ENCODE data around the gene ITGB4.
A peak's percentile ranks its signal among the peaks of the same experiment; 100 is the strongest.

ITGB4 gene

DNA sequence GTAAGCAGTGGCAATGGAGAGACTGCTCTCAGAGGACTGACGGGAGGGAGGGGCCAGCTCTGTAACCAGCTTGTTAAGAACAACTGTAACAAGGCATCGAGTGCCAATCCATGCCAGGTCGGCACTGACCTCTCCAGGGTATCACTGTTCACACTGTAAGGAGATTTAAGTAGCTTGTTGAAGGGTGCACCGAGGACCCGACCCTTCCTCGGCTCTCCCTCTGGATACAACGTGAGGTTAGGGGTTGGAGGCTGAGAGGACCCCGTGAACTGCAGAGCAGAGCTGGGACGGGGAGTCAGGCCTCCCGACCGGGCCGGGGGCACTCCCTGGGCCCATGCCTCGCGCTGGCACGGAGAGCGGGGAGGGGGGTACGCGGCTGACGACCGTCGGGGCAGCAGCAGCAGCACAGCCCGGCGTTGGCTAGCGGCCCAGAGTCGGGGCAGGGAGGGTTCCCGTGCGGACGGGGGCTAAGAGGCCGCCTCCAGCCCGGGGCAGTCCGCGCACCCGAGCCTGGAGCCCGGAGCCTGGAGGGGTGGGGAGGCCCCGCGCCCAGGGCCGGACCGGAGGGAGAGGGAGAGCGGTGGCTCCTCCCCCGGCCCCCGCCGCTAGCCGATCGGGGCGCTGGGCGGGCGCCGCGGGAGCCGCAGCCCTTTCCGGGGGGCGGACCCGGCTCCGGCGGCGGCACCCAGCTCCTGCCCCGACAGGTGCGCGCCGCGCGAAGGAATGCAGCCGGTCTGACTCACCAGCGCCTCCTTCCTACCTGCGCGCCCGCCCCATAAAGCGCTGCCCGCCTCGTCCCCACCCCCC is at the start of gene ITGB4:
Gene ITGB4, plus strand, starts transcription at position 804 of the 807 bp plus-strand sequence. CDS start 3,245 bp downstream, outside the sequence.
- peak; percentile 86 for DNase-seq

DNA sequence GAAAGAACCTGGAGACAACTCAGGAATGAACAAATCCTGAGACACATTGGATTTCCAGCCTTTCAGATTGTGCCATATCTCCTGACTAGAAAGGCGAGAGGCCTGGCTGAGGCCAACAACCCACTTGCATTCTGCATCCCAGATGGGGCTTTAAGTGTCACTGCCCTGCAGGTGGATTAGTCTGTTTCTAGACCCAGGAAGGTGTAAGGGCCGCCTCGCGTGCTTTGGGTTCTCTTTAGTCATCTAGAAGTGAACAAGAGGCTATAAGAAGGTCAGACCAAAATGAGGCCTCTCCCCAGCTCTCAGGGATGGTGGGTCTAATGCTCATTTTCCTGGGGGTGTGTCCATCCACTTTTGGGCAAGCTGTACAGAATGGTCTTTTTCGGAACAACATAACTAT is 49.2 kb upstream of the ITGB4 start:
- no peak for DNase-seq

DNA sequence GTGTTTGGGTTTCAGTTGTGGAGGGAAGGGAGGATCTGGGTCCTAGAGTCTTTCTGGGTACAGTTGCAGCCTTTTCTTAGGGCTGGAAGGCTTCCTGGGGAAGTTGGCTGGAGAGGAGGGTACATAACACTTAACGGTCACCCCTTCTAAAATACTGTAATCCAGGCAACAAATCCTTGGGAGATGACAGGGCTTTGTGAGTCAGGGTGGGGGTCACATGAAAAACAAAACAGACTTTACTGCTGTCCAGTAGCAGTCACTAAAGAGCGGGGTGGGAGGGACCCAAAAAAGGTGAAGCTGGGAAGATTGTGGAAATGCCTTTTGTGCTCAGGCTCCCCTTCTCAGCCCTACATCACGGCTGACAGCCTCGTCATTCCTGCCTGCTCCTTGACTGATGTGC is 47.8 kb upstream of the ITGB4 start:
- no peak for DNase-seq

DNA sequence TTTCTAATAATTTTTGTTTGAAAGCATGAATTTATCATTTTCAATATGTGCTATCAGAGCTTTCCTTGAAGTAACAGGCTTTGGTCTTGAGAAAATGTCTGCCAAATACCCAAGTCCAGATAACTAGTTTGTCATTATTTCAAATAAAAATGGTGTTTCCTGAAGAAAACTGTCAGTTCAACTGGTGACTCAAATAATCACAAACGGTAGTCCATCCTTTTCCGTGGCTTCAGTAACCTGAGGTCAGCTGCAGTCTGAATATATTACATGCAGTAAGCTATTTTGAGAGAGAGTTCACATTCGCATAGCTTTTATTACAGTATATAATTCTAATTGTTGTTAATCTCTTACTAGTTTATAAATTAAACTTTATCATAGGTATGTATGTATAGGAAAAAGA is 44.8 kb upstream of the ITGB4 start:
- DNase-seq, result no peak

DNA sequence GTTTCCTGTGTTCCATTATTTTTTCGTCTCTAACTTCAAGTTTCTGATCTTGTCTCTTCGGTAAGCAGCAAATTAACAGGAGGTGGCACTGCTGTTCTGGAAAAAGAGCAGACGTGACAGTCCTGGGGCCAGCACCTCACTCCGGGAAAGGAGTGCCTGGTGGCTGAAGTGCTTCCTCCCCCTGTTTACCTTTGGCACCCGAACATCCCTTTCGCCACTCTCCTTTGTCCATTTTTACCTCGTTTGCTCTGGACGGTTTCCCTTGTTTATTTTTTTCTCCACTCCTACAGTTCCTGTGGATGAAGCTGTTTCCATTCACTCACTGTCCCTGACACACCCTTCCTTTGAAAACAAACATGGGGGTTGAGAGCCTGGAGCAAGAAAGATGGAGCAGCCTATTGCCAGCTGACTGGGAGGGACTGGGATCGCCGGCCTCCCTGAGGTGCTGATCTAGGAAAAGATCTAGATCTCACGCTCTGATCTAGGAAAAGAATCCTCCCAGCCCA is 41.5 kb upstream of the ITGB4 start:
- no peak for DNase-seq

DNA sequence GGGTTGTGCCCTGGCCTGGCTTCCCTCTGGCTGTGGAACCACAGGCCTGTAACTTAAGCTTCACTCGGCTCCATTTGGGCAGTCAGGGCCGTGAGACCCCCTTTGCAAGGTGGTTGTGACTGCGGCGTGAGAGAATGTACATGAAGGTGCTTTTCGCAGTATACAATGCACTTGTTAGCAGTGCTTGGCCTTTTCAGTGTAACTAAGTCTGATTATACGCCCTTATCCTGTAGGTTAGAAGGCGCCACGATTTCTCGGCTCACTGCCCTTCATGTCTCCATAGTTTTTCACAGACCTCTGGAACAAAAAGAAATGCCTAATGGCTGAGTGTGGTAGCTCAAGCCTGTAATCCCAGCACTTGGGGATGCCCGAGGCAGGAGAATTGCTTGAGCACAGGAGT is 40.8 kb upstream of the ITGB4 start:
- DNase-seq, result no peak

DNA sequence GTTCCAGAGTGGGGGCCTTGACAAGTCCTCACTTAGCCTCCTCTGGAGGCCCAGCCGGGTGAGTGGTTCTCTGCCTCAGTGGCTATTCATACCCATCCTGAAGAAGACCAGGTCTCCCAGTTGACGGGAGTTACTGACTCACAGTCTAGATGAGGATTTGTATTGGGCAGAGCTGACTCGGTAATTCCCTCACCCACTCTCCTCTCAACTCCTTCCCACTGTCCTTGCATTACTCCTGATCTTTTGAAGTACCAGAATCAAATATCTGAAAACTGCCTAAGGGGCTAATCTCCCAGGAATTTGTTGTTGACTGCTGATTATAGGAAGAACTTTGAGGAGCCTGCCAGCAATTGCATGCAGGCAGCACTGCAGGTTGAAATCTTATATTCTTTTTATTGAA is 40.0 kb upstream of the ITGB4 start:
- no peak for DNase-seq

DNA sequence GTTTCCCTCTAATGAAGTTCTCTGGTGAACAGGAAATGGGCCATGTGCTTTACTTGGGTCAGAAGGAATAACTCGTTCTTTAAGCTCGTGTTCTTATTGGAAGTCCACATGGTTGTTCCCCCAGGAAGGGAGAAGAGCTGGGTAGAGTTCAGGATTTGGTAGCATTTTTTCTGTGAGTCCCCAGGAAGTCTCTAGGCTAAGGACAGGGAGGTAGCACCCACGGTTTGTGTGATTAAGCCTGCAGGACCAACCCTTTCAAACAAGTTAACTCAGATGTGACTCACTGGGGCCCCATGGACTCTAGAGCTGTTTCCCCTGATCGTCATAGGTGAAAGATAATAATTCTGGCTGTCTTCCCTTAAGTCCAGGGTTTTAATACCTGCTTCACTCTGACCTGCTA is 37.7 kb upstream of the ITGB4 start:
- DNase-seq, result no peak

DNA sequence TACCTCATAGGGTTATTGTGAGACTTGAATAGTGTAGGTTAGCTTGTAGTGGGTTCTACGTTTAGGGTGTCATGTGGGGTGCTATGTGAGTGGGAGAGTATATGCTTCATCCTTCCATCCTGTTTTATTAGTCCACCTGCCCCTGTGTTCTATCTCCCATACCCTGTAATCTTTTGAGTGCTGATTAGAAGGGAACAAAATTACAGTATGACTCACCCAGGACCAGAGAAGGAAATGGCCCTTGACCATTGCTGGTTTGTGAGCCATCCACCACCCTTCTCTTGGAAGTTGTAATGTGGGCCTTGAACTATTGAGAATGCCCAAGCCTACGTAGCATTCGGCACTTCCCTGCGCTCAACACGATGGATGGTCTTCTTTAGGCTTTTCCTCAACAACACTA is 37.0 kb upstream of the ITGB4 start:
- DNase-seq, result no peak

DNA sequence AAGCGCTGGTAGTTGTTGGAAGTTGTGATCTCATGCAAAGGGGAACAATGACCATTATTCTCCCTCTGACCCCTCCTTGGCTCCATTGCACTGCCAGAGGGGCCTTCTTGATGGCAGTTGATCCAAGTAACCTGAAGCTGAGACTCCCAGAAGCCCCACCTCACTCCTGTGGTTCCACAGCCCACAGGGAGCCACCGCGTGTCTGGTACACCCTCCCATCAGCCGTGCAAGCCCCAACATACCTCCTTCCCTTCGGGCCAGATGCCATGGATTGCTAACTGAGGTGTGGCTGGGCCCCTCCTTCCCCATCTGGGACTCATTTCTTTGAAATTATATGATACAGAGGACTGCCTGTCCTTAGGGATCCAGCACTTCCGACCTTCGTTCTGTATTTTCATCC is 36.3 kb upstream of the ITGB4 start:
- no peak for DNase-seq

DNA sequence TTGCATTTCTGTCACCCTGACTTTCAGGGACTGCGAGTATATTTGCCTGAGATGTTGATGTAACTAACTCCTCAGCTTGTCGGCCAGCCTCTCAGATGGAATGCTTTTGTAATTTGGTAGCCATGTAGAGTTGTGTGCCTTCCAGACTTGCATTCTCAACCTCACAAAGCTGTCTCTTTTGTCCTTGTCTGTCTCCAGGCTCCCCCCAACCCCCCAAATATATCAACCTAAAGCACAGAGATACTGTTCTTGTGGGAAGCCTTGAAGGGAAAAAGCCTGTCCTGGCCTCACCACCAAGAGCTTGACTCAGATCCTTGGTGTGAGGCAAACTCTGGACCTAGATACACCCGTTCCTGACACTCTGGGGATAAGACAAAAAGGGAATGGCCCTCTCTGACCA is 35.8 kb upstream of the ITGB4 start:
- no peak for DNase-seq

DNA sequence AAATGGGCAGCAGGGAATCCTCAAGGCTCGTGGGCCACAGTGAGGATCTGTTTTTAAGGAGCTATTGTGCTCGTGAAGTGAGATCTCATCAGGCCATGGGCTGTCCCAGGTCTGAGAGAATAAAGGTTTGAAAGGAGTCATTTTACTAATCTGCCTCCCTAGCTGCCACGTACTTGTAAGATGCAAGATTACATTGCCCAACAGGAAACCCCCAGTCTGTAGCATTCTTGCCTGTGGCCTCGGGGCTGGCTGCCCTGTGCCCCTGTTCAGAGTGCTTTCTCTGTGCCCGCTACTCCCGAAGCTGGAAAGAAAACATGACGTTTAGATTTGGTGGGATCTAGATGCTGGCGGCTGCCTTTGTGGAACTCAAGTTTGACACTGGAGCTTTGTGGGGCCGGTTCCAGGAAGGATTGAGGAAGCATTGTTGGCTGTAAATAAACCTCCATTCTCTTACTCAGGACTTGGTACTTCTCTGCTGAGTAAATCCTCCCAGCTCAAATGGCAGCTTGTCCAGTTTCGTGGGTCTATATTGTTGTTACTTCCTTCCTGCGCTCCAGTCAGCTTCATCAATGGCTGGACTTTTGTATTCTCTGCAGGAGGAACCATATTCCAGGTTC is 32.9 kb upstream of the ITGB4 start:
- DNase-seq, result no peak

DNA sequence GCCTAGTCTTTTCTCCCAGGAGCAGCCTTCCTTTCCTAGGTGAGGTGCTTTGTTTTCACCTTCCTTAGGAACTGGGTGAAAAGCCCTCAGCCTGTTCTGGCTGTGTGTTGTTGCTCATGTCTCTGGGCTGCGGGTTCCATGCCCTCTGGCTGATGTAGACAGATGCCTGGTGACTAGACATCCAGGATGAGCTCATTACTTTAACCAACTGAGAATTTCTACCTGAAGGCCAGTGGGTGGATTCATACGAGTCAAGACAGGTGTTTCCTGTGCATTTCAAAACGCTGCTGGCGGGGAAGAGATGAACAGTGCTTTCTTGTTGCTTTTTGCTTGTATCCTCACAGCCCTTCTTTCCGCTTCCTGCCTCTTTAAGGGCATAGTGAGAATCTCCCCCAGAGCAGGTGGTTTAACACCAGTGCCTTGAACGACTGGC is 31.8 kb upstream of the ITGB4 start:
- DNase-seq, result peak; percentile 72

DNA sequence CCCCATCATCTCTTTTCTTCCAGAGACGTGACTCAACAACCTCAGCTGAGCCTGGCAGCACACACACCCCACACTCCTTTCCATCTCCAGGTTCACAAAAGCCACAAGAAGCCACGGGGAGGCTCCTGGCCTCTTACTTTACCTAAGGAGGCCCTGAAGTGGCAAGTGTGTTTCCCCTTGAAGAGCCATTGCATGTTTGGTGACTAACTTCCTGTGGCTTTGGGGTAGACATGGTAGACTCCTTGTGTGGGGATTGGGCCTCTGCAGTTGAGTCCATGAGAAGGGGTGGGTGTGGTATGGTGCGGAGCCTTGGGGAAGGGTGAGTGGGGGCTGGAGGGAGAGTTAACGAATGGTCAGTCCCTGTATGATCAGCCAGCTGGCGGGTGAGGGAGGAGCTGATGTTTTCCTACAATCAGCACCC is 29.9 kb upstream of the ITGB4 start:
- peak; percentile 30 for DNase-seq

DNA sequence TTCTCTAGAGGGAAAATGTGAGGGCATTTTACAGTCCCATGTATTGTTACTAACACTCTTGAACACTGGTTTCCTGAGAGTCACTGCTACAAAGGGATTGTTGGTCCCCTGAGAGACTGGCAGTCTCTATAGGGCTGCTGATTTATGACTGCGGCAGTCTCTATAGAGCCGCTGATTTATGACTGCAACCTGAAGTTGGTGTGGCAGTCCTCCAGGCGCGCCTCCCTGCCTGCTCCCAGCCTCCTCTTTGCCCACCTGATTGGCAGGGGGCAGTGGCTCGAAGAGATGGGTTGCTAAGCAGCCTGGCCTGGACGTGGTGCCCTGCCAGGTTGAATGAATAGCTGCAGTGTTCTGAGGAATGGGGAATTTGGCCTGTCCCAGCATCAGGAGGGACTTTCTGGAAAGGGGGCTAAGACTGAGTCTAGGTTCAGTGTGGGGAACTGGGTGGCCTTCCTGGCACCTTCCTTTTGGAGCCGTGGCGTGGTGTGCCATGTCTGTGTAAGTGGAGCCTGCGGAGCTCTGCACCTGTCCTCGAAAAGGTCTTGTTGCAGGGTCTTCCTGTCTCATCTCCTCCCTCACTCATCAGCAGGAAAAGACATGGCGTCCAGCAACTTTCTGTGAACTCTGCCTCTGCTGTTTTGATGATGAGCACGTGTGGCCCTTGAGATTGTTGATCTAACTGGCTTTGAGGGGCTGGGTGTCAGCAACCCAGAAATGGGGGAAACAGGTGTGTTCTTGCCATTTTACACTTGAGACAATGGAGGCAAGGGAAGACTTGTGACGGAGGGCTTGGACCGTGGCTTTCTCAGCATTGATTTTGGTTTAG is 29.2 kb upstream of the ITGB4 start:
- no peak for DNase-seq

DNA sequence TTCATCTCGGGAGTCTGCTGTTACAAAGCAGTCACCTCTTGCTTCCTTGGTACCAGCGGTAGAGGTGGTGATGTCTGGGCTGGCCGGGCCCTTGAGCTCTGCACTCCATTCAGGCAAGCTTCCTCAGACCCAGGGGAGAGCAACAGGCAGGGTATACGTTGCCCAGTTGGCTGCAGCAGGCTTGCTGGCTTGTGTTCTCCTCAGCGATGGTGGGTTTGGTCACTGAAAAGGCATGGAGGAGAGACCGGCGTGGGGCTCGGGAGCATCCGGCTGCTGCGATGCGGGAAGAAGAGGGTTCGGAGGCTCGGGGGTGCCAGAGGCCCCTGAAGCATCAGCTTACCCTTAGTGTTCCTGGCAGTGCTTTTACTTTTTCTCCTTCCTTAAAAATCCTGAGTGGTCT is 28.3 kb upstream of the ITGB4 start:
- DNase-seq, result no peak

DNA sequence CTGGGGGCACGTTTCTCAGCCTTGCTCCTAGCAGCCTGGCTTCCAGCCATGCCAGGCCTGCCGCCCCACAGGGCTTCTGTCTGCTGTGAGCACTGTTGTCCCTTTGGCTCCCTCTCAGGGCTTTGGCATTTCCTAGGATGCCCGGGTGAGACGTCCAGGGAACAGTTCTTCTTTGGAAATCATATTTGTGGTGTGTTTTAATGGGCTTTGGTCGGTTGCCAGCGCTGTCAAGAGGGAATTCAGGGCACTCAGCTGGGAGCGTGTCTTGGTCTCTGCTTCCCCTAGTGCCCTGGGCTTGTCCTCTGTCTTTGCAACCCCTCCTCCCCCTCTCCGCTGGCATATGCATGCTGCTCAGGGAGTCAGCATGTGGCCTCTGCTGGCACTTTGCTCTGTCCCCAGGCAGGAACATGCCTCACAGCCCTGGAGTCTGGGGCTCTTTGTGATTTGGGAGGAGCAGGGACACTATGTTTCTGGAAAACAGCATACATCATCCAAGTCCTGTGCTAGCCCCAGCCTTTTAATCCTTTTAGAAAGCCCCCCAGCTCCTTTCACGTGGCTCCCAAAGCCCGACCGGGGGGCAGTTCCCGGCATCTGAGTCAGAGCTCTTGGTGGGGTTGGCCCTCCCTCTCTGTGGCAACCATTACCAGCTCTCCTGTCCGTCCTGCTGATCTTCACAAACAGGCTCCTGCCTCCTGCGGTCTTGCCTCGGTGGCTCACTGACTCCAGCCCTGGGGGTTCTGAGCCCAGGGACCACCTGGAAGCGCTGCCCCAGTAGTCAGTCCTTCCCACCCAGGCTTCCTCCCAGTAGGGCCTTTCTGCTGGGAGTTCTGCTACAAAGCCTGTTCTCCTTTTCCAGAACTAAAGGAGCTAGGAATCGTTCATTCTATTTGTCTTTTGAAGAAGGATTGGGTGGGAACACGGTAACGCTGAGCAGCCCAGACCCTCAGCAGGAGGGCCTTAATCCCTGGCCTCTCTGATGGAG is 27.5 kb upstream of the ITGB4 start:
- no peak for DNase-seq

DNA sequence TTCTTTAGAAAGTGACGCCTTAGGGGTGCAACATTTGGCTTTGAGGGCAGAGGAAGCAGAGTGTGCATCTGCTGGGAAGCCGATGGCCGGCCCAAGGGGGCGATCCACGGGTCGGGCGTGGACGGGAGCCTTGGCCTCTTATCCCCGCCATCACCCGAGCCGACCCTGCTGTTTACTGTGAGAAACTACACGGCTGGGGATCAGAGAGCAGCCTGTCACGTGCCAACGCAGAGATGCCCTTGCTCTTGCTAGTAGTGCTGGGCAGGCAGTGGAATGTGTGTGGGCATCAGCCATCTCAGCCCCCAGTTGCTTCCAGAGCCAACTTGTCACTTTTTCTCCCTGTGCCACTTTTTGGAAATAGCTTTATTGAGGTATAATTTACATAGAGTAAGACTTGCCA is 26.7 kb upstream of the ITGB4 start:
- no peak for DNase-seq

DNA sequence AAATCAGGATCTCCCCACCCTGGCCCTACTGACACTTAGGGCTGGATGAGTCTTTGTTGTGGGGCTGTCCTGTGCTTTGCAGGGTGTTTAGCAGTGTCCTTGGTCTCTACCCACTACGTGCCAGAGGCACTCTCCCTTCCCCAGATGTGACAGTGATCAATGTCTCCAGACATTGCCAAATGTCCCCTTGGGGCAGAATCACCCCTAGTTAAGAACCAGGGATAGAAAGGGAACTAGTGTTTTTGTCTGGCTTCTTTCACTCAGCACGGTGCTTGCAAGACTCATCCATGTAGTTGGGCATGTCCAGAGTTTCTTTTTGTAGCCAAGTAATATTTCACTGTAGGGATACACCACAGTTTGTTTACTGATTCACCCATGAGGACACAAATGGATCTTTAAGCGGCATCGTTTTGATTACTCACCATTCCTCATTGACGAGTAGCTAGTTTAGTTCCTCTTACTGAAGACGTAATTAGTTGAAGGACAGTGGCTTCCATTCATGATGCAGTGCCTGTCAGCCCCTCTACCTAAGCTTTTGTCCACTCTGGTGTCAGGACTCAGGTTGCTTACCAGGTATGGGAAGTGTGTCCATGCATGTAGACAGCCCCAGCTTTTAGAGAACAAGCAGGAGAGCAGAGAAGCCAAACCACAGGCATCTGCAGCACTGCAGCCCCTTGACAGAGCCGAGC is 26.0 kb upstream of the ITGB4 start:
- DNase-seq, result no peak

DNA sequence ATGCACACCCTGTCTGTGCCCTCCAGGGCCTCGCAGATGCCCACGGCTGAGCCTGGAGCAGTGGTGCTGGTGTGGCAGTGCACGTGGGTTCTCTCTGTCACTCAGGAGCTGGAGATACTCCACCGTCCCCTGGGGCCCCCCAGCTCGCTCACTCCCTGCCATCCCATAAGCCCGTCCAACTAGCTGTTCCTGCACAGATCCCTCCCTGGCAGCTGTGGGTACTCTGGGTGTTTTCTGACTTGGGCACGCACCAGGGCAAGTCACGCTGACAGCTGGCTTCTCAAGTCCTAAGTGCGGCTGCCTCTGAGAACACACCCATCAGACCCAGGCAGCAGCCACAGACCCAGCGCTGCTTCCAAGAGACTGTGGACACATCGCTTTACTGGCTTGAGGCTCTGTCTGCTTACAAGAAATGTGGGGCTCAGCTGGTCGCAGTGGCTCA is 25.4 kb upstream of the ITGB4 start:
- DNase-seq, result no peak

DNA sequence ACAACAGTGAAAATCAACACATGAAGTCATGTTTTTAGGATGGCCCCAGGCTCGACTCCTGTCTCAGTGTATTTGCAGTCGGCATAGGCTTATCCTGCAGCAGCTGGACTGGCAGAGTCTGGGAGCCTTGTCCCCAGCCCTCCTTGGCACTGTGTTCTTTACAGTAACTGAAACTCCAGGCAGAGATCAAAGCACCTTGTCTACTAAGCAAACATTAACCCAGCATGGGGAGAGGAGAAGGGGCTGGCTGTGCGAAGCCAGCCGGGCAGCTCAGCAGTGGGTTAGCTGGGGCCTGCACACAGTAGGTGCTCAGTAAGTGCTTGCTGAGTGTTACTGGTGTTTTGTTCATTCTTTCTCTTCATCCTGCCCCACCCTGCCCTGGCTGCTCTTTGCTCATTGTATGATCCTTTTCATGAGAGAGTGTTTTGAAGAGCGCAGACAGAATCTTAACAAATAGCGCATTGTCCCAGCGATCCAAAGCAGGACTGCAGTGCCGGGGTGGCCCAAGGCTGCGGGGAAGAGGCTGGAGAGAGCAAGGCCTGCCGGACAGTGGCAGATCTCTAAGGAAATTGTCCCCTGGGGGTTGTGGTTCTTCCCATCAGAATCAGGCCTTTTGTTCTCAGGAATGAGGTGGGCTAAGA is 23.5 kb upstream of the ITGB4 start:
- no peak for DNase-seq
